Measurements from ENCODE around the gene BLM. TPM values are rescaled to one million over a fixed set of nuclear protein-coding genes. Genes with fewer than 3 reads are reported as not detected.

Gene BLM
- total and polyA plus RNA-seq, 2 of the 8 experiments (the other 6 are each of a cell fraction or from before 2014, with no cell fraction given): 15.2 to 46.7 TPM

GRCh38 chr15:90787881-90788280 is 70.7 kb downstream of the BLM start (continued):
- TF ChIP-seq CHD7 (IDR thresholded peaks at IDR 0.05; ENCODE audit: insufficient replicate concordance, low read length) (no peak), JUND (IDR thresholded peaks at IDR 0.05; ENCODE audit: low read length) (no peak), RNF2 (IDR thresholded peaks at IDR 0.05; ENCODE audit: borderline replicate concordance, low read depth, low read length, missing control alignments, poor library complexity, severe bottlenecking) (no peak), SRF (IDR thresholded peaks at IDR 0.05; ENCODE audit: low read depth, low read length) (no peak), HDAC6 (IDR thresholded peaks at IDR 0.05; ENCODE audit: low read depth, low read length) (no peak), CHD1 (IDR thresholded peaks at IDR 0.05; ENCODE audit: low read depth, low read length) (no peak), NRF1 (IDR thresholded peaks at IDR 0.05; ENCODE audit: low read depth, low read length) (no peak), POLR2A (IDR thresholded peaks at IDR 0.05; ENCODE audit: control extremely low read depth in 1 of 2, low read depth in 2 of 2, low read length in 2 of 2) (no peak), TBP (IDR thresholded peaks at IDR 0.05; ENCODE audit: low read depth, low read length) (no peak), CEBPB (IDR thresholded peaks at IDR 0.05; ENCODE audit: low read depth, low read length) (no peak), ZNF274 (IDR thresholded peaks at IDR 0.05; ENCODE audit: borderline replicate concordance, extremely low read depth, low read length) (no peak), POLR2AphosphoS5 (IDR thresholded peaks at IDR 0.05; ENCODE audit: low read depth, low read length) (no peak), SIX5 (IDR thresholded peaks at IDR 0.05; ENCODE audit: low read depth, low read length) (no peak)

Measured in H1 (cell line).